Hindlimb muscle (tissue), 1 donor: ENCODE data around the gene DTD2. TPM values are rescaled to one million over a fixed set of nuclear protein-coding genes. Genes with fewer than 3 reads are reported as not detected.
A peak's percentile ranks its signal among the peaks of the same experiment; 100 is the strongest.
"Not testable (repeated sequence)": the region's sequence is repeated elsewhere in the genome, so short reads cannot be mapped to it uniquely, and the experiment has no call there.

Experiments
- DNase-seq: peaks from one replicate; pipeline ENCODE4 v3.0.0-alpha.2; 2013
- polyA plus RNA-seq: library from polyadenylated mRNA; unstranded; fragments of 120-200 nt; gene quantifications from one replicate; pipeline ENCODE4 v1.2.1, GENCODE V29; 2013; ENCODE audit not compliant: insufficient read length

The DTD2 gene
- polyA plus RNA-seq, 1 donor, result 12.9 TPM

- DNase-seq, result no peak
Observed at GRCh38 chr14:31441273-31442111, 15.8 kb downstream of the DTD2 start.

DNA sequence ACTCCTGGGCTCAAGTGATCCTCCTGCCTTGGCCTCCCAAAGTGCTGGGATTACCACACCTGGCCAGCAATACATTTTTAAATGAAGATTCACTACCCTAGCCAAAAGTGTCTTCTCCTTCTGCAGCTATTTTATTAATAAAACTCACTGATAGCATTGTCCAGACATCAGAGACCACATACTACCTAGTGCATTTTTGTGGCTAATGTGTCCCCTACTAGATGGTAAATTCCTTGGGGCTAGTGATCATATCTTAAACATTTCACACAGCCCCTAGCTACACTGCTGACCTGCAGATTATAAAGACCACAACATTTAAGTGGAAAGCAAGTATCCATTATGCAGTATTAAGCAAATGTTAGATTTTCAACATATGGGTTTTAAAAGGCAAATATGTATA, 17.0 kb downstream of the DTD2 start:
- no peak for DNase-seq

GRCh38 chr14:31439561-31439960, 17.7 kb downstream of the DTD2 start:
- no peak for DNase-seq

DNA sequence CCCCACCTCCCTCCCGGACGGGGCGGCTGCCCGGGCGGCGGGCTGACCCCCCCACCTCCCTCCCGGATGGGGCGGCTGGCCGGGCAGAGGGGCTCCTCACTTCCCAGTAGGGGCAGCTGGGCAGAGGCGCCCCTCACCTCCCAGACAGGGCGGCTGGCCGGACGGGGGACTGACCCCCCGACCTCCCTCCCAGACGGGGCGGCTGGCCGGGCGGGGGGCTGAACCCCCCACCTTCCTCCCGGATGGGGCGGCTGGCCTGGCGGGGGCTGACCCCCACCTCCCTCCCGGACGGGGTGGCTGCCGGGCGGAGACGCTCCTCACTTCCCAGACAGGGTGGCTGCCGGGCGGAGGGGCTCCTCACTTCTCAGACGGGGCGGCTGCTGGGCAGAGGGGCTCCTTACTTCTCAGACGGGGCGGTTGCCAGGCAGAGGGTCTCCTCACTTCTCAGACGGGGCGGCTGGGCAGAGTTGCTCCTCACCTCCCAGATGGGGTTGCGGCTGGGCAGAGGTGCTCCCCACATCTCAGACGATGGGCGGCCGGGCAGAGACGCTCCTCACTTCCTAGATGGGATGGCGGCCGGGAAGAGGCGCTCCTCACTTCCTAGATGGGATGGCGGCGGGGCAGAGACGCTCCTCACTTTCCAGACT, 20.1 kb downstream of the DTD2 start:
- not testable (repeated sequence) for DNase-seq

GRCh38 chr14:31435276-31435675, 22.0 kb downstream of the DTD2 start:
- DNase-seq, result peak; percentile 41

GRCh38 chr14:31430634-31431264, 26.6 kb downstream of the DTD2 start:
- no peak for DNase-seq

- no peak for DNase-seq
Observed at GRCh38 chr14:31429791-31430190, 27.5 kb downstream of the DTD2 start.

DNA sequence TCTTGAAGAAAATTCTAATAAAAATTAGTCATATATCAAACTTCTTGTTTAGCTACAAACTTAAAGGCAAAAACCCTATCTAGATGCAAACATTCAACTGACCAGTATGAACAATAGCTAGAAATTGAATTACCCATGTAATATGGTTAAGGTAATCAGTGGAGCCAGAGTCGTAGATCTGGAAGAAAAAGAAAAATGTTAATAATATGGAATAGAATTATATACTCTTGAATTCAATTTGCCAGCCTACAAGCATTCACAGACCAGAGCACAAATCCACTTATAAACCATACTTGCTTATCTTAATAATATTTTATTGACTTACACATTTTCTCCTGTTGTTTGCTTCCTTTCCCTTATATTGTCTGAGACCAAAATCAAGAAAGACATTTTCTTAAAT, 29.3 kb downstream of the DTD2 start:
- DNase-seq, result no peak

DNA sequence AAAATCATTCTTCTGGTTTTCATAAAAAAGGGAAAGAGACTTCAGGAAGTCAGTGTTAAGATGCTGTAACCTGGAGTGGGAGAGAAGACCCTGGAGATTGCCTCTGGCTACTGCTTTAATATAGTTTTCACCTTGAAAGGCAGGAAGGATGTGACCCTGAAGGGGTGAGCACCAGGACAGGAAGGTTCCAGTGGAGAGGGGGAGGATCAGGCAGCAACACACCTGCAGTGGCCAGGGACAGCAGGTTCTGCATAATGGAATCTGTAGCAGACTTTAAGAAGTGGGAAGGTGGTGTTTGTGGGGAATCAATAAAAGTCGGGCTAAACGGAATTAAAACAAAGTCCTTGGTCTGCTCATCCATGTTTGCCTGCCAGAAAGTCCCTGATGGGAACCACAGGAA, 30.6 kb downstream of the DTD2 start:
- DNase-seq, result no peak

DNA sequence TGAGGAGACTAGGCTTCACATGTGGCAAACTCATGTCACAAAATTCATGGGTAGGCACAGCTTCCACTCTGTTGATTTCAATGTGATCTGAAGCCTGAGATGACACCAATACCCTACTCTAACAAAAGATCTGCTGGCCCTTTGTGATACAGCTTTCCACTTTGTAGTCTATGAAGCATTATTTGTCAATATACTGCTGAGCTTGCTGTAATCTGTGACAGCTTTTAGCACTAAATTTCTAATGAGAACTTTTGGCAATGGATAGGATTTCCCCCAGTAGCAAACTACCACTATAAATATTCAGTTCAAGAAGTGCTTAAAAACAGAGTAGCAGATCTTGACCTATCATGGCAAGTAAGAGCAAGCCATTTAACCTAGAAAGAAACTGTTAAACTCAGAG, 31.4 kb downstream of the DTD2 start:
- DNase-seq, result no peak

DNA sequence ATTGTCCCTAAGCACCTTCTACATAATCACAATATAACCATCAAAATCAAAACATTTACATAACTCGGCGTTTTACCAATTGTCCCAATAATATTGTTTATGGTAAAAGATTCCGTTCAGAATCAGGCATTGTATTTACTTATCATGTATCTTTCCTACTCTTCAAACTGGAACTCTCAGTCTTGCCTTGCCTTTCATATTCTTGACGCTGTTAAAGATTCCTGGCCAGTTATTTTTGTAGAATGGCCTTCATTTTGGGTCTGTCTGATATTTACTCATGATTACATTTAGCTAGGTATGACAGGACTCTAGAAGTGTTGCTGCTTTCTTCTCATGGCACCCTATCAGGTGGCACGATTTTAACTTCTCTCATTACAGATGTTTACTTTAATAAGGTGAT, 36.1 kb downstream of the DTD2 start:
- DNase-seq, result no peak

GRCh38 chr14:31420319-31421111, 36.8 kb downstream of the DTD2 start, which contains the start of gene HEATR5A:
Gene HEATR5A, minus strand, starts transcription at chr14:31420550. Its CDS starts 17,575 bp downstream, at chr14:31402975.
- peak; percentile 99 for DNase-seq

DNA sequence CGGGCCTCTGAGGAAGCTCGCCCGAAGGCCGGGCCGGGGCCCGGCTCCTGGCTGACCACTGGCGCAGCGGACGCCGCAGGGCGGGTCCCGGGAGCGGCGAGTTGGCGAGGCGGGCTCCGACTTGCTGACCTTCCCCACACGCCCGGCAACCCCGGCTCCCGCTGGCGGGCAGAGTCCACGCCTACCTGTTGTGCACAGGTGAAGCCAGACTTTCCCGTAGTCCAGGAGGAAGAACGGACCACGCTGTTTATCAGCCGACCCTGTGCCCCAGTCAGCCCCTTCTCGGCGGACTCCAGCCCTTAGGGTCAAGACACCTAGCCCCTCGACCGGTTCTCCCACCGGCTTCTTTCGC, 37.4 kb downstream of the DTD2 start:
- DNase-seq, result peak; percentile 47

- DNase-seq, result no peak
Observed at GRCh38 chr14:31419179-31419966, 37.9 kb downstream of the DTD2 start.

GRCh38 chr14:31418440-31418839, 38.9 kb downstream of the DTD2 start:
- DNase-seq, result no peak

DNA sequence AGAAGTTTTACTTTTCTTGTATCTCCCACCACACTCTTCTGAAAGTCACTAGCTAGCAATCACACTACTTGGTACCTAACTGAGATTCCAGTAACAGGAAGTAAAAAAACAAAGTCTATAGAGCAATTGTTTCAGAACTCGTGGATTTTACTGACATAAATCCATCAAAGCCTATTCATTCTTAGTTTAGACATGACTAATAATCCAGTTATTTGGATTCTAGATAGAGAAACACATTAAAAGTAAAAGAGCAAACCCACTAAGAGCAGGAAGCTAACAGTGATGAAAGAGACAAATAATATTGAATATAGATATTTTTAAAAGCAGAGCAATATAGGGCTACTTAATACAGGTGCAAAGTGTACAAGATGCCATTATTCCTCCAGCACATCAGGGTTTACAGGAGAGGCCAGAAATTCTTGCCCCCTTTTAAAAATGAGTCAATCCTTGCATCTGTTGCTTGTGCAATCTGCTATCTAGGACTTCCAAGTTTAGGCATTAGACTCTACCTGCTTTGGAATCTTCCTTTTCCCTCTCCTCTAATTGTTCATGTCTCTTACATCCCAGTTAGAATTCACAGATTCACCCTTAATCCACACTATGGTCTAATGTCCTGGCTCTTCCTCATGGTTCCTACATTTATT, 43.0 kb downstream of the DTD2 start:
- DNase-seq, result no peak

GRCh38 chr14:31411218-31411727, 46.0 kb downstream of the DTD2 start:
- DNase-seq, result no peak

DNA sequence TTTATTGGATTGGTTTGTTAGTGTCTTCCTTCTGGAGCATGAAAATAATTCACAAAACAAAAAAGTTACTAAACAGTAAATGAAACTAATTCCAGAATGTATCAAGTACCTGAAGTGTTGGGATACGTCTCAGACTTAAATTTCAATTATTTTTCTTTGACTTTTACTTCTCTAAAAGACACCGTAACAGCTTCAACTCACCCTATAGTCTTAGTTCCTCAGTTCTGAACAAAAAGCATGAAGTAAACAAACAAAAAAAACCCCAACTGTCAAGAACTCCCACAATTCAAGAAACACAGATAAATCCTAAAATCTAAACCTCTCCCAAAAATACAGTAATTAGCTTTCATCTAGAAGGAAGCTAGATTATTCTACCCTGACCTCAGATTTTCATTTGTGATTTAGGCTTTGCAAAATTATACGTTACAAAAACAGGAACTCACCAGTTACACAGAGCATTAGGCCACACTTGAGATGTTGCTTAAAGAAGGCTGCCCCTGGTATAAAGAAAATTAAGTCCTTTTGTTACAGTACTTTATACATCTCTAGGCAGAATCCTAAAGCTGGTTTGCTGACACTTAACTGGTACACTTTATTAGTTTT, 47.2 kb downstream of the DTD2 start:
- no peak for DNase-seq

GRCh38 chr14:31408421-31408820, 48.9 kb downstream of the DTD2 start:
- DNase-seq, result no peak

DNA sequence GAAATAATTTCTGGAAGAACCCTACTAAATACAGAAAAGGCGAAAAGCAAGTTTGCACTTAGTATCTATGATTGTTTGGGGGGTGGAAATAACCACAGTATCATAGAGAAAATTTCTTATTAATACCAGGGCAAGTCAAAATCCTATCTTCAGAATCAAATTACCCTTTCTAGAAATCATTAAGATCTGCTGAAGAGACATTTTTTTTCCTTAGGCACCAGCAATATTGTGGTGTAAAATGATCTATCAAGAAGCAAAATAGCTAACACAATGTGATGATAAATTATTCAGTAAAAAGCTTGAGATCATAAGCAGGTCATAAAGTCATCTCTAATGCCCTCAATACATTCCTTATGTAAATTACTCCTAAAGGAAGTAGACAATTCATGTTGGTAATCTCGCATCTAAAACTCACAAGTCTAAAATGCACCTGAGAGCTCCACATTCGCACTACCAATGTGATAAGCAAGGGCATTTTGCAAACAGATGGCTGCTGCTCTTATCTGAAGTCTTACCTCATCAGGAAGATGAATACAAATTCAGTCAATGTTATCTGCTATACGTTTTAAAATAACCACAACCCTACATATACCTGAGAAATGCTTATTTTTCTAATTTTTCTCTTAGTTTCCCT, 51.6 kb downstream of the DTD2 start:
- no peak for DNase-seq
